GM23338 (cell line): ENCODE results near the gene FBXO8. TPM values are rescaled to one million over a fixed set of nuclear protein-coding genes. Genes with fewer than 3 reads are reported as not detected.

Experiments used
- ATAC-seq: fragments of 200-7000 bp; cut with Tn5 transposase; 3 replicates; pipeline ENCODE4 v1.9.1; 2020
- DNase-seq: peaks from one replicate; pipeline ENCODE4 v3.0.0-alpha.2; 2015; ENCODE audit warnings: low spot score
- H2AFZ ChIP-seq: fragments of 200-600 bp; sonication (generic); 2 replicates; pipeline ENCODE4 v1.8.0; 2016; ENCODE audit warnings: antibody characterized with exemption, mild to moderate bottlenecking, moderate library complexity
- H3F3A ChIP-seq: fragments of 200-600 bp; sonication (generic); replicated peaks from 2 replicates; pipeline ENCODE4 v1.8.0; 2017; ENCODE audit warnings: antibody characterized with exemption, mixed run types, low read depth
- H3K27ac ChIP-seq: fragments of 200-600 bp; sonication (generic); 2 replicates; pipeline ENCODE4 v1.6.1; 2016; ENCODE audit warnings: low read depth
- H3K27me3 ChIP-seq: fragments of 200-600 bp; sonication (generic); 2 replicates; pipeline ENCODE4 v1.8.0; 2016; ENCODE audit warnings: mild to moderate bottlenecking, mixed run types, moderate library complexity; ENCODE audit not compliant: insufficient read depth
- H3K36me3 ChIP-seq: fragments of 200-600 bp; sonication (generic); 2 replicates; pipeline ENCODE4 v1.8.0; 2016; ENCODE audit warnings: mild to moderate bottlenecking; ENCODE audit not compliant: insufficient read depth
- H3K4me1 ChIP-seq: fragments of 200-600 bp; sonication (generic); 2 replicates; pipeline ENCODE4 v1.8.0; 2016; ENCODE audit warnings: mild to moderate bottlenecking, moderate library complexity; ENCODE audit not compliant: insufficient read depth
- H3K4me2 ChIP-seq: fragments of 200-600 bp; sonication (generic); 2 replicates; pipeline ENCODE4 v1.7.1; 2017; ENCODE audit warnings: mixed run types
- H3K4me3 ChIP-seq: fragments of 200-600 bp; sonication (generic); 2 replicates; pipeline ENCODE4 v1.6.1; 2016; ENCODE audit warnings: mixed run types
- H3K79me2 ChIP-seq: fragments of 200-600 bp; sonication (generic); replicated peaks from 2 replicates; pipeline ENCODE4 v1.8.0; 2017; ENCODE audit warnings: mild to moderate bottlenecking; ENCODE audit not compliant: insufficient read depth
- H3K9me2 ChIP-seq: fragments of 200-600 bp; sonication (generic); 2 replicates; pipeline ENCODE4 v1.8.0; 2017; ENCODE audit not compliant: insufficient read depth
- H4K20me1 ChIP-seq: fragments of 200-600 bp; sonication (generic); replicated peaks from 2 replicates; pipeline ENCODE4 v1.8.0; 2017; ENCODE audit warnings: mild to moderate bottlenecking; ENCODE audit not compliant: insufficient read depth
- H3K27ac Mint-ChIP-seq: 2 replicates; pipeline ENCODE4 v1.8.0; 2020; ENCODE audit warnings: inconsistent platforms, mild to moderate bottlenecking, moderate library complexity, mixed read lengths
- H3K27me3 Mint-ChIP-seq: 3 replicates; pipeline ENCODE4 v1.8.0; 2022; ENCODE audit warnings: low read depth, mild to moderate bottlenecking, moderate library complexity, mixed read lengths, inconsistent platforms; ENCODE audit not compliant: insufficient read depth, poor library complexity
- H3K36me3 Mint-ChIP-seq: 3 replicates; pipeline ENCODE4 v1.8.0; 2021; ENCODE audit warnings: low read depth, mild to moderate bottlenecking, inconsistent platforms, moderate library complexity, mixed read lengths
- H3K4me1 Mint-ChIP-seq: 3 replicates; pipeline ENCODE4 v1.8.0; 2020; ENCODE audit warnings: mild to moderate bottlenecking, inconsistent platforms, mixed read lengths
- H3K4me3 Mint-ChIP-seq: 3 replicates; pipeline ENCODE4 v1.8.0; 2021; ENCODE audit warnings: moderate library complexity, mild to moderate bottlenecking, inconsistent platforms, mixed read lengths
- H3K9me3 Mint-ChIP-seq: 3 replicates; pipeline ENCODE4 v1.8.0; 2020; ENCODE audit warnings: moderate library complexity, mild to moderate bottlenecking, inconsistent platforms, mixed read lengths
- CREB1 ChIP-seq: fragments of 250-450 bp; sonication (Bioruptor Pico); IDR thresholded peaks from 2 replicates; pipeline ENCODE4 v1.5.0; 2020; ENCODE audit warnings: low read depth, mild to moderate bottlenecking, moderate library complexity
- CTCF ChIP-seq, 2 experiments: fragments of 200-600 bp in 1 of 2; sonication (generic) in 1 of 2; conservative IDR thresholded peaks; 2 replicates each; pipeline versions ENCODE4 v1.5.1 to v1.6.1; 2016 to 2017; ENCODE audit warnings: antibody characterized with exemption in 2 of 2, low read depth in 2 of 2, mild to moderate bottlenecking in 2 of 2, moderate library complexity in 1 of 2
- ETS1 ChIP-seq: IDR thresholded peaks from 2 replicates; pipeline ENCODE4 v1.6.1; 2016; ENCODE audit warnings: antibody characterized with exemption
- EZH2 ChIP-seq: fragments of 200-600 bp; sonication (generic); IDR thresholded peaks from one replicate; pipeline ENCODE4 v1.8.0; 2017; ENCODE audit warnings: antibody characterized with exemption, mild to moderate bottlenecking, low read depth; ENCODE audit not compliant: unreplicated experiment
- EZH2phosphoT487 ChIP-seq: fragments of 200-600 bp; sonication (generic); IDR thresholded peaks from one replicate; pipeline ENCODE4 v1.8.1; 2018; ENCODE audit warnings: antibody characterized with exemption; ENCODE audit not compliant: unreplicated experiment
- JUNB ChIP-seq: IDR thresholded peaks from one replicate; pipeline ENCODE4 v1.6.1; 2016; ENCODE audit warnings: antibody characterized with exemption; ENCODE audit not compliant: unreplicated experiment
- POLR2AphosphoS5 ChIP-seq: IDR thresholded peaks from 2 replicates; pipeline ENCODE4 v1.6.1; 2016; ENCODE audit warnings: antibody characterized with exemption, low read depth
- REST ChIP-seq: IDR thresholded peaks from one replicate; pipeline ENCODE4 v1.6.1; 2018; ENCODE audit warnings: antibody characterized with exemption; ENCODE audit not compliant: unreplicated experiment
- STAT1 ChIP-seq: IDR thresholded peaks from one replicate; pipeline ENCODE4 v1.6.1; 2016; ENCODE audit warnings: antibody characterized with exemption; ENCODE audit not compliant: unreplicated experiment
- ZNF114 ChIP-seq: fragments of 250-450 bp; sonication (Bioruptor Pico); IDR thresholded peaks from 2 replicates; pipeline ENCODE4 v1.5.0; 2020; ENCODE audit warnings: mild to moderate bottlenecking, moderate library complexity
- ZNF331 ChIP-seq: fragments of 250-450 bp; sonication (Bioruptor Pico); IDR thresholded peaks from 2 replicates; pipeline ENCODE4 v1.5.0; 2020; ENCODE audit warnings: low read depth, mild to moderate bottlenecking, moderate library complexity
- ZNF462 ChIP-seq: fragments of 250-450 bp; sonication (Bioruptor Pico); IDR thresholded peaks from 2 replicates; pipeline ENCODE4 v1.5.0; 2020; ENCODE audit warnings: mild to moderate bottlenecking, moderate library complexity
- polyA plus RNA-seq: library from polyadenylated mRNA; unstranded; fragments of >200 nt; fragmentation: Nextera tagmentation; extraction: Ambion mirVana; gene quantifications from 2 replicates; pipeline ENCODE4 v1.2.1, GENCODE V29; 2016
- total RNA-seq: library from RNA; depleted of rRNA; stranded (reverse); fragments of >200 nt; shearing (Covaris generic); gene quantifications from 2 replicates; pipeline ENCODE4 v1.2.3, GENCODE V29; 2014

The FBXO8 gene
- total and polyA plus RNA-seq, 2 experiments from 2014 or later, result 5.8 to 7.9 TPM

- TF ChIP-seq ETS1, result no peak
Measured at GRCh38 chr4:174274436-174274835, 9.0 kb downstream of the FBXO8 start (continued).

- no peaks in the 10 kb centered on the region for H3F3A ChIP-seq
- TF ChIP-seq ETS1, result no peak
- TF ChIP-seq STAT1, result no peak
- no peak for TF ChIP-seq EZH2
- no peak for TF ChIP-seq CREB1
- TF ChIP-seq POLR2AphosphoS5, result no peak
- no peak for TF ChIP-seq EZH2phosphoT487
- no peak for TF ChIP-seq ZNF462 (CRISPR knock-in tag)
- no peak for TF ChIP-seq ZNF331 (CRISPR knock-in tag)
- TF ChIP-seq REST, result no peak
- TF ChIP-seq ZNF114, result no peak
- no peak for TF ChIP-seq JUNB
- no peak for TF ChIP-seq CTCF (conservative IDR thresholded peaks at IDR 0.05; ENCODE audit: low read depth in 2 of 2)
- no peaks in the 10 kb centered on the region; the same call in 1 of the 2 replicates for H4K20me1 ChIP-seq
- no peak overlapping the region for H3K4me3 ChIP-seq
- Mint-ChIP-seq H3K27me3 (peaks cover 2% of the 10 kb centered on the region), H3K4me3 (no peak overlapping the region), H3K27ac (no peak overlapping the region), H3K36me3 (no peaks in the 10 kb centered on the region), H3K4me1 (no peaks in the 10 kb centered on the region), H3K9me3 (no peaks in the 10 kb centered on the region)
- H2AFZ ChIP-seq, result no peak overlapping the region
- H3K27ac ChIP-seq, result no peak overlapping the region
- DNase-seq (no peak), ATAC-seq (no peak)
- no peaks in the 10 kb centered on the region for H3K9me2 ChIP-seq
- no peaks in the 10 kb centered on the region for H3K4me1 ChIP-seq
- H3K79me2 ChIP-seq, result no peaks in the 10 kb centered on the region
- no peaks in the 10 kb centered on the region for H3K27me3 ChIP-seq
- H3K4me2 ChIP-seq, result no peak overlapping the region
- H3K36me3 ChIP-seq, result no peaks in the 10 kb centered on the region
Measured at GRCh38 chr4:174273930-174274329, 9.5 kb downstream of the FBXO8 start.
